Uterus (tissue), 4 donors: ENCODE data around the gene RAP1GAP. TPM values are rescaled to one million over a fixed set of nuclear protein-coding genes. Genes with fewer than 3 reads are reported as not detected.

Experiments used
- DNase-seq, 2 donors: peaks; one replicate each; pipeline ENCODE4 v3.0.0-alpha.2; 2019 to 2020
- H3K27ac ChIP-seq, 2 donors: fragments of 200-600 bp; sonication (generic); 1 replicate in 1 of 2; 2 replicates in 1 of 2; pipeline ENCODE4 v1.5.1; 2016 to 2018
- H3K27me3 ChIP-seq, 2 donors: fragments of 200-600 bp; sonication (generic); one replicate each; pipeline ENCODE4 v1.5.1; 2018 to 2019; ENCODE audit warnings: control low read depth in 1 of 2
- H3K36me3 ChIP-seq, 2 donors: fragments of 200-600 bp; sonication (generic); one replicate each; pipeline ENCODE4 v1.5.1; 2019; ENCODE audit warnings: control low read depth in 1 of 2
- H3K4me1 ChIP-seq, 2 donors: fragments of 200-600 bp; sonication (generic); one replicate each; pipeline ENCODE4 v1.5.1; 2018 to 2019; ENCODE audit warnings: control low read depth in 1 of 2
- H3K4me3 ChIP-seq, 2 donors: fragments of 200-600 bp; sonication (generic); 1 replicate in 1 of 2; 2 replicates in 1 of 2; pipeline ENCODE4 v1.5.1; 2018 to 2019; ENCODE audit warnings: mild to moderate bottlenecking in 1 of 2
- H3K9me3 ChIP-seq, 2 donors: fragments of 200-600 bp; sonication (generic); one replicate each; pipeline ENCODE4 v1.5.1; 2019; ENCODE audit warnings: control low read depth in 1 of 2
- POLR2A ChIP-seq, 2 donors: fragments of 450-650 bp; IDR thresholded peaks; one replicate each; pipeline ENCODE4 v1.6.1; 2016; ENCODE audit warnings: antibody characterized with exemption in 2 of 2, mild to moderate bottlenecking in 1 of 2, moderate library complexity in 1 of 2
- intact Hi-C: fragments of 100-400 bp; cut with DNase I; formaldehyde crosslinking; loops from one replicate; pipeline ENCODE4 v1.15.1; 2023; ENCODE audit warnings: low total_unique reads
- total RNA-seq, 4 donors: library from RNA; depleted of rRNA in 3 of 4; stranded (reverse); fragments of >200 nt in 3 of 4; gene quantifications; one replicate each; pipeline versions ENCODE4 v1.1.0 to v1.2.4, GENCODE V29; 2014 to 2023
- TF ChIP-seq, protein P1 (sequence below), 4 experiments: fragments of 200-600 bp in 2 of 4; fragments of 450-650 bp in 2 of 4; sonication (generic) in 2 of 4; IDR thresholded peaks; one replicate each; pipeline ENCODE4 v1.5.1; 2016 to 2019; ENCODE audit warnings: antibody characterized with exemption in 4 of 4, mild to moderate bottlenecking in 2 of 4, moderate library complexity in 1 of 4
- donor health status: DM: yes; HTN: yes; CAD: no.

The RAP1GAP gene
- total RNA-seq, 4 donors from 2014 or later = 0.18 to 6.9 TPM; not detected in 2

DNA sequence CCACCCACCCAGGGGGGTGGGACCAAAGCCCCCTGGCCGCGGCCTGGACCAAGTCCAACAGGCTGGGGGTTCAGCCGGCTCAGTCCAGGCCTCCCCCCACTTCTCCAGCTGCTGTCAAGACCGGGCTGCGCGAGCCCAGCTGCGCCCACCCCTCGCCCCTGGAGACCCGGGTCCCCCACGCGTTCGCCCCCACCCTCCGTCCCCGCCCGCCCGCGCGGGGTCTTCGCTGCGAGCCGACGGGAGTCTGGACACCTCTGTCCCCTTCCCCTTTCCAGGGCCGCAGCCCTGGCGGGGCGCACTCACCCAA, 253 bp downstream of the RAP1GAP start:
- Histone ChIP-seq H3K27me3 (peaks cover 19% of the 10 kb centered on the region in 2 donors), H3K4me3 (peak overlapping the region in 1 of 2 donors; percentile 7), H3K36me3 (no peaks in the 10 kb centered on the region), H3K9me3 (no peaks in the 10 kb centered on the region), H3K4me1 (peaks cover 0 to 18% of the 10 kb centered on the region in 2 donors), H3K27ac (no peak overlapping the region)
- no peak for DNase-seq
- intact Hi-C loops = no loop called here
- TF ChIP-seq, protein P1, sequence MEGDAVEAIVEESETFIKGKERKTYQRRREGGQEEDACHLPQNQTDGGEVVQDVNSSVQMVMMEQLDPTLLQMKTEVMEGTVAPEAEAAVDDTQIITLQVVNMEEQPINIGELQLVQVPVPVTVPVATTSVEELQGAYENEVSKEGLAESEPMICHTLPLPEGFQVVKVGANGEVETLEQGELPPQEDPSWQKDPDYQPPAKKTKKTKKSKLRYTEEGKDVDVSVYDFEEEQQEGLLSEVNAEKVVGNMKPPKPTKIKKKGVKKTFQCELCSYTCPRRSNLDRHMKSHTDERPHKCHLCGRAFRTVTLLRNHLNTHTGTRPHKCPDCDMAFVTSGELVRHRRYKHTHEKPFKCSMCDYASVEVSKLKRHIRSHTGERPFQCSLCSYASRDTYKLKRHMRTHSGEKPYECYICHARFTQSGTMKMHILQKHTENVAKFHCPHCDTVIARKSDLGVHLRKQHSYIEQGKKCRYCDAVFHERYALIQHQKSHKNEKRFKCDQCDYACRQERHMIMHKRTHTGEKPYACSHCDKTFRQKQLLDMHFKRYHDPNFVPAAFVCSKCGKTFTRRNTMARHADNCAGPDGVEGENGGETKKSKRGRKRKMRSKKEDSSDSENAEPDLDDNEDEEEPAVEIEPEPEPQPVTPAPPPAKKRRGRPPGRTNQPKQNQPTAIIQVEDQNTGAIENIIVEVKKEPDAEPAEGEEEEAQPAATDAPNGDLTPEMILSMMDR (IDR thresholded peaks at IDR 0.05) = no peak
- no peak for TF ChIP-seq POLR2A (IDR thresholded peaks at IDR 0.05)

- H3K4me1 ChIP-seq = peaks cover 0 to 18% of the 10 kb centered on the region in 2 donors
- H3K27ac ChIP-seq = no peak overlapping the region
- DNase-seq = no peak
- H3K9me3 ChIP-seq = no peaks in the 10 kb centered on the region
- H3K36me3 ChIP-seq = no peaks in the 10 kb centered on the region
- peaks cover 19% of the 10 kb centered on the region in 2 donors for H3K27me3 ChIP-seq
- no peak for TF ChIP-seq POLR2A (IDR thresholded peaks at IDR 0.05)
- TF ChIP-seq, protein P1 (IDR thresholded peaks at IDR 0.05) = no peak
- intact Hi-C loops = no loop called here
- H3K4me3 ChIP-seq = no peak overlapping the region
These were observed 766 bp downstream of the RAP1GAP start for GRCh38 chr1:21668232-21668950.

DNA sequence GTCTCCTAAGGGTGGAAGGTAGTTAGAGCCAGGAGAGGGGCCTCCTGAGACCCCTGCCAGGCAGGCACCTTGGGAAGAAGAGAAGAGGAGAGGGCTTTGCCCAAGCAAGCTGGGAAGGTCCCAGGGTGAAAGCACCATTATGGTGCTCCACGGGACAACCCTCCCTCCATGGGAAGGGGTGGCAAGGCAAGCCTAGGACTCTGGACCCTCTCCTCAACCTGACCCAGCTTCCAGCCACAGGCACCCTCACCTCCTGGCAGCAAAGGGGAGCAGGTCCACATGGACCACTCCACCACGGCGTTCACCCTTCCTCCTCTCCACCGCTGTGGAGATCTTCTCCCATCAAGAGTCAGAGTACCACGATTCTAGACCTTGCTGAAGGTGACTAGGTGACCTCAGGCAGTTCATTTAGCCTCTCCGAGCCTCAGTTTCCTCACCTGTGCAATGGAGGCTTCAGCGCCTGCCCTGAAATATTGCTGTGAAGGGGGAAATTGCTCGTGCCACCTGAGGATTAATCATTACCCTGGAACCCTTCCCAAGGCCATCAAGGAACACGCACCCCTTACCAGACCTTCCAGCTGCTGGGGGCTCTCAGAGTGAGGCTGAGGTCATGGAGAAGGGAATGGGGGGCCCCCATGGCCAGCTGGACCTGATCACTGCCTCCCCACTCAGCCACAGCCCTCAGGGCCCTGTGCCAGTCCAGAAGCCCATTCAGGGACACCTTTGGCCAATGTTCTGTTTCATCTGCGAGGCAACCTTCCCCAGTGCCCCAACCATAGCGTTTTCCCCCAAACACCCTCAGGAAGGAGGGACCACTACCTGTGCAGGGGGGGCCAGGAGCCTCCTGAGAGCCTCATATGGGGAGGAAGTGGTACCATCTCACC, 1.6 kb downstream of the RAP1GAP start:
- Histone ChIP-seq H3K4me3 (no peak overlapping the region), H3K27me3 (peaks cover 19% of the 10 kb centered on the region in 2 donors), H3K9me3 (no peaks in the 10 kb centered on the region), H3K27ac (no peak overlapping the region), H3K4me1 (peaks cover 0 to 16% of the 10 kb centered on the region in 2 donors), H3K36me3 (no peaks in the 10 kb centered on the region)
- no peak for TF ChIP-seq POLR2A (IDR thresholded peaks at IDR 0.05)
- TF ChIP-seq, protein P1 (IDR thresholded peaks at IDR 0.05) = no peak
- intact Hi-C loops = no loop called here
- DNase-seq = peak in 1 of 2 donors; percentile 9

- peak in 1 of 2 donors; percentile 9 for DNase-seq
- intact Hi-C loops = no loop called here
- H3K4me3 ChIP-seq = no peak overlapping the region
- H3K27me3 ChIP-seq = peaks cover 19% of the 10 kb centered on the region in 2 donors
- no peaks in the 10 kb centered on the region for H3K36me3 ChIP-seq
- no peak overlapping the region for H3K27ac ChIP-seq
- no peaks in the 10 kb centered on the region for H3K9me3 ChIP-seq
- H3K4me1 ChIP-seq = peaks cover 0 to 14% of the 10 kb centered on the region in 2 donors
- TF ChIP-seq, protein P1 (IDR thresholded peaks at IDR 0.05) = no peak
These were observed 2.4 kb downstream of the RAP1GAP start for GRCh38 chr1:21666576-21667320.
